Stimulated activated CD4-positive, alpha-beta T cell treated with anti-CD3 and anti-CD28 coated beads, Interleukin-2, amount 100 ng/mL, for 48 hours (primary cell): Measurements from ENCODE around the gene THSD7A.
"Not testable (repeated sequence)": the region's sequence is repeated elsewhere in the genome, so short reads cannot be mapped to it uniquely, and the experiment has no call there.

Experiments
- DNase-seq, 2 donors: peaks; one replicate each; pipeline ENCODE4 v3.0.0-alpha.2; 2020

The THSD7A gene

GRCh38 chr7:11570922-11571550 lies 261.0 kb downstream of the THSD7A start:
- DNase-seq, result no peak

GRCh38 chr7:11570205-11570604 lies 261.8 kb downstream of the THSD7A start:
- DNase-seq, result no peak

- no peak for DNase-seq
These were observed 264.4 kb downstream of the THSD7A start for GRCh38 chr7:11567571-11567970.

GRCh38 chr7:11557627-11558026 lies 274.4 kb downstream of the THSD7A start:
- DNase-seq, result no peak

GRCh38 chr7:11552676-11553296 lies 279.2 kb downstream of the THSD7A start:
- DNase-seq, result no peak

- no peak for DNase-seq
These were observed 280.5 kb downstream of the THSD7A start for GRCh38 chr7:11551470-11551869.

GRCh38 chr7:11548532-11548931 lies 283.5 kb downstream of the THSD7A start:
- no peak for DNase-seq

GRCh38 chr7:11541330-11541729 lies 290.7 kb downstream of the THSD7A start:
- DNase-seq, result no peak

GRCh38 chr7:11540271-11540761 lies 291.7 kb downstream of the THSD7A start:
- no peak for DNase-seq

GRCh38 chr7:11539853-11540252 lies 292.1 kb downstream of the THSD7A start:
- no peak for DNase-seq

- no peak for DNase-seq
These were observed 293.2 kb downstream of the THSD7A start for GRCh38 chr7:11538751-11539299.

GRCh38 chr7:11533229-11533820 lies 298.7 kb downstream of the THSD7A start:
- no peak for DNase-seq

- DNase-seq, result no peak
These were observed 302.6 kb downstream of the THSD7A start for GRCh38 chr7:11529382-11529781.

GRCh38 chr7:11527707-11528106 lies 304.3 kb downstream of the THSD7A start:
- DNase-seq, result no peak

GRCh38 chr7:11524476-11525397 lies 307.3 kb downstream of the THSD7A start:
- no peak for DNase-seq

GRCh38 chr7:11521964-11522499 lies 310.0 kb downstream of the THSD7A start:
- not testable (repeated sequence) for DNase-seq

GRCh38 chr7:11517853-11518252 lies 314.1 kb downstream of the THSD7A start:
- DNase-seq, result no peak

- DNase-seq, result no peak
These were observed 315.7 kb downstream of the THSD7A start for GRCh38 chr7:11516328-11516727.

GRCh38 chr7:11513460-11513859 lies 318.5 kb downstream of the THSD7A start:
- DNase-seq, result no peak

- no peak for DNase-seq
These were observed 324.1 kb downstream of the THSD7A start for GRCh38 chr7:11507929-11508328.

GRCh38 chr7:11506417-11506816 lies 325.6 kb downstream of the THSD7A start:
- DNase-seq, result no peak

- no peak for DNase-seq
These were observed 326.5 kb downstream of the THSD7A start for GRCh38 chr7:11505471-11505985.
